ENCODE results near the gene FAM118B. TPM values are rescaled to one million over a fixed set of nuclear protein-coding genes. Genes with fewer than 3 reads are reported as not detected.

Gene FAM118B
- total RNA-seq, 1 experiment from 2014 or later: 40.0 TPM

- H2BK12ac ChIP-seq (ENCODE audit: insufficient read length, low read depth, low read length): no peak overlapping the region
- no peaks in the 10 kb centered on the region for H4K20me1 ChIP-seq (ENCODE audit: control insufficient read depth, insufficient read depth, insufficient read length)
- H2BK15ac ChIP-seq (ENCODE audit: low read depth, low read length): no peak overlapping the region
- H2AFZ ChIP-seq (ENCODE audit: low read length): no peak overlapping the region
- Mint-ChIP-seq H3K9me3 (no peaks in the 10 kb centered on the region), H3K4me3 (no peak overlapping the region), H3K4me1 (no peaks in the 10 kb centered on the region), H3K27ac (no peak overlapping the region), H3K36me3 (ENCODE audit: insufficient read depth in 1 of 3, low read depth in 3 of 3) (peaks cover 5 to 30% (median 21%) of the 10 kb centered on the region in 3 experiments), H3K27me3 (ENCODE audit: low read depth) (no peaks in the 10 kb centered on the region)
- TF ChIP-seq CTCF (conservative IDR thresholded peaks at IDR 0.05): no peak
- H3K18ac ChIP-seq (ENCODE audit: insufficient read length, low read depth, low read length): no peak overlapping the region
- no peak overlapping the region for H2BK5ac ChIP-seq (ENCODE audit: insufficient read length, low read length)
- H3K27ac ChIP-seq (ENCODE audit: insufficient read length, low read depth, low read length): no peak overlapping the region
- no peak overlapping the region for H3K23ac ChIP-seq (ENCODE audit: insufficient read length, low read depth, low read length)
- no peak overlapping the region for H3T11ph ChIP-seq (ENCODE audit: low read length)
- no peak overlapping the region for H3K4ac ChIP-seq (ENCODE audit: low read depth, low read length)
- no peaks in the 10 kb centered on the region for H3K27me3 ChIP-seq (ENCODE audit: insufficient read depth, low read length)
- no peaks in the 10 kb centered on the region; the same call in 1 of the 2 replicates for H3K79me2 ChIP-seq (ENCODE audit: insufficient read depth, low read length)
- no peak overlapping the region for H3K56ac ChIP-seq (ENCODE audit: insufficient read length, low read depth, low read length)
- H3K79me1 ChIP-seq (ENCODE audit: insufficient read depth, low read depth, low read length, poor library complexity, severe bottlenecking): no peaks in the 10 kb centered on the region
- no peak overlapping the region for H2BK20ac ChIP-seq (ENCODE audit: low read depth, low read length, poor library complexity, severe bottlenecking)
- H3K4me2 ChIP-seq (ENCODE audit: insufficient read depth, insufficient read length, low read length): no peak overlapping the region
- no peak overlapping the region for H4K91ac ChIP-seq (ENCODE audit: insufficient read length, low read depth, low read length)
- no peak overlapping the region for H3K14ac ChIP-seq (ENCODE audit: insufficient read depth, low read length)
- H3K9me3 ChIP-seq (ENCODE audit: control insufficient read depth, low read depth, low read length): no peaks in the 10 kb centered on the region
- DNase-seq: no peak
- H2BK120ac ChIP-seq (ENCODE audit: low read depth, low read length, poor library complexity, severe bottlenecking): no peak overlapping the region
- no CpG with 5 or more reads among the region's 3 CpGs for WGBS (ENCODE audit: extremely low coverage, insufficient read length, low lambda C conversion rate)
- no peak overlapping the region for H3K9ac ChIP-seq (ENCODE audit: extremely low read depth, insufficient read length, low read length)
- no peak overlapping the region for H2AK5ac ChIP-seq (ENCODE audit: insufficient read length, low read length)
- no peak overlapping the region for H4K5ac ChIP-seq (ENCODE audit: insufficient read length, low read depth, low read length)
- H4K8ac ChIP-seq (replicated peaks; ENCODE audit: insufficient read length, low read depth, low read length): no peak overlapping the region
- no peaks in the 10 kb centered on the region for H3K23me2 ChIP-seq (ENCODE audit: insufficient read length, low read depth, low read length, poor library complexity, severe bottlenecking)
- H3K4me1 ChIP-seq (ENCODE audit: insufficient read depth, low read length): no peaks in the 10 kb centered on the region
Observed at GRCh38 chr11:126232683-126233082, 21.1 kb downstream of the FAM118B start.
